HCT116 (cell line): ENCODE data around the gene FAM47A. TPM values are rescaled to one million over a fixed set of nuclear protein-coding genes. Genes with fewer than 3 reads are reported as not detected.

Source experiments
- ATAC-seq: fragments of 200-7000 bp; cut with Tn5 transposase; 2 replicates; pipeline ENCODE4 v1.9.1; 2020; ENCODE audit warnings: mild to moderate bottlenecking, moderate library complexity
- BruUV-seq: library from RNA; stranded (reverse); fragments of 400-500 nt; replicated peaks from 2 replicates; lab custom pipeline; 2021; lab: Mats Ljungman, UMichigan
- CTCF ChIA-PET: fragments of 300-600 bp; sonication (Branson Sonifier 250); formaldehyde crosslinking; loops from one replicate; lab custom pipeline; 2021; ENCODE audit warnings: antibody characterized with exemption; lab: Charles Lee
- POLR2A ChIA-PET: fragments of 300-600, 350-600 bp; sonication (Branson Sonifier 250); formaldehyde crosslinking; loops from one replicate; lab custom pipeline; 2021; ENCODE audit warnings: antibody characterized with exemption; lab: Charles Lee
- RAD21 ChIA-PET, 2 experiments: fragments of 300-600 bp; sonication (Branson Sonifier 250); formaldehyde crosslinking; loops; one replicate each; lab custom pipeline; 2023; ENCODE audit warnings: low total read pairs in 2 of 2; ENCODE audit not compliant: uncharacterized antibody in 2 of 2, unreplicated experiment in 2 of 2, low non-redundant PET in 1 of 2; lab: Charles Lee
- DNase-seq: peaks from one replicate; pipeline ENCODE4 v3.0.0-alpha.2; 2010; ENCODE audit warnings: low read depth, low spot score
- H2AFZ ChIP-seq: fragments of 200-600 bp; shearing (Covaris generic), sonication (generic); 2 replicates; pipeline ENCODE4 v1.6.1; 2017; ENCODE audit warnings: low read depth, mixed run types, mixed read lengths, antibody characterized with exemption, low read length; ENCODE audit not compliant: poor library complexity, severe bottlenecking
- H3K27ac ChIP-seq: 2 replicates; pipeline ENCODE4 v1.5.1; 2012; ENCODE audit warnings: low read depth, low read length
- H3K27me3 ChIP-seq: fragments of 200-600 bp; sonication (generic); 2 replicates; pipeline ENCODE4 v1.6.1; 2016; ENCODE audit warnings: mixed run types, low read length, mixed read lengths; ENCODE audit not compliant: insufficient read depth
- H3K36me3 ChIP-seq, 2 experiments: fragments of 200-500 bp in 1 of 2; fragments of 200-600 bp in 1 of 2; sonication (Bioruptor generic) in 1 of 2; sonication (generic) in 1 of 2; 2 replicates each; pipeline versions ENCODE4 v1.5.1 to v1.6.1; 2014 to 2016; ENCODE audit warnings: low read length in 2 of 2, inconsistent platforms in 1 of 2, mixed read lengths in 1 of 2, mixed run types in 1 of 2; ENCODE audit not compliant: insufficient read depth in 2 of 2, control insufficient read depth in 1 of 2
- H3K4me1 ChIP-seq, 2 experiments: fragments of 200-600 bp in 1 of 2; sonication (generic) in 1 of 2; 2 replicates each; pipeline versions ENCODE4 v1.5.1 to v1.6.1; 2012 to 2017; ENCODE audit warnings: low read length in 2 of 2, inconsistent platforms in 1 of 2, mild to moderate bottlenecking in 1 of 2, mixed read lengths in 1 of 2, mixed run types in 1 of 2, moderate library complexity in 1 of 2; ENCODE audit not compliant: insufficient read depth in 2 of 2, control insufficient read depth in 1 of 2
- H3K4me2 ChIP-seq: fragments of 200-600 bp; sonication (generic); 2 replicates; pipeline ENCODE4 v1.6.1; 2017; ENCODE audit warnings: mixed run types, low read length, mixed read lengths
- H3K4me3 ChIP-seq, 2 experiments: fragments of 200-600 bp in 1 of 2; sonication (generic) in 1 of 2; replicated peaks in 1 of 2; 2 replicates each; pipeline ENCODE4 v1.5.1; 2011 to 2016; ENCODE audit warnings: low read length in 2 of 2, control low read depth in 1 of 2, low read depth in 1 of 2, mild to moderate bottlenecking in 1 of 2, mixed read lengths in 1 of 2, mixed run types in 1 of 2
- H3K79me2 ChIP-seq: fragments of 200-600 bp; sonication (generic); 2 replicates; pipeline ENCODE4 v1.6.1; 2017; ENCODE audit warnings: mild to moderate bottlenecking, mixed run types, low read length, moderate library complexity, mixed read lengths; ENCODE audit not compliant: insufficient read depth
- H3K9ac ChIP-seq: fragments of 200-600 bp; sonication (generic); 2 replicates; pipeline ENCODE4 v1.6.1; 2016; ENCODE audit warnings: low read length, mixed read lengths
- H3K9me2 ChIP-seq: fragments of 200-600 bp; sonication (generic), shearing (Covaris generic); 2 replicates; pipeline ENCODE4 v1.6.1; 2017; ENCODE audit warnings: mixed run types, mild to moderate bottlenecking, moderate library complexity; ENCODE audit not compliant: insufficient read depth
- H3K9me3 ChIP-seq, 2 experiments: fragments of 200-500 bp in 1 of 2; fragments of 200-600 bp in 1 of 2; sonication (Bioruptor generic) in 1 of 2; sonication (generic) in 1 of 2; 2 replicates each; pipeline ENCODE4 v1.6.1; 2014 to 2017; ENCODE audit warnings: low read length in 2 of 2, mixed read lengths in 2 of 2, inconsistent platforms in 1 of 2, low read depth in 1 of 2, mild to moderate bottlenecking in 1 of 2, mixed run types in 1 of 2, moderate library complexity in 1 of 2; ENCODE audit not compliant: control insufficient read depth in 1 of 2, insufficient read depth in 1 of 2
- H4K20me1 ChIP-seq: fragments of 200-600 bp; sonication (generic), shearing (Covaris generic); 2 replicates; pipeline ENCODE4 v1.6.1; 2017; ENCODE audit warnings: mixed run types, mild to moderate bottlenecking, moderate library complexity; ENCODE audit not compliant: insufficient read depth
- CBX3 ChIP-seq: IDR thresholded peaks from 2 replicates; pipeline ENCODE4 v1.6.1; 2012; ENCODE audit warnings: low read depth
- CEBPB ChIP-seq: IDR thresholded peaks from 2 replicates; pipeline ENCODE4 v1.6.1; 2012; ENCODE audit warnings: low read depth
- EGR1 ChIP-seq: IDR thresholded peaks from 2 replicates; pipeline ENCODE4 v1.6.1; 2012; ENCODE audit warnings: low read depth
- EZH2 ChIP-seq: fragments of 200-600 bp; sonication (generic); IDR thresholded peaks from 2 replicates; pipeline ENCODE4 v1.6.1; 2017; ENCODE audit warnings: antibody characterized with exemption, mixed run types
- FOSL1 ChIP-seq: IDR thresholded peaks from 2 replicates; pipeline ENCODE4 v1.6.1; 2012; ENCODE audit warnings: low read depth
- JUND ChIP-seq: IDR thresholded peaks from 2 replicates; pipeline ENCODE4 v1.6.1; 2012
- POLR2A ChIP-seq: IDR thresholded peaks from 2 replicates; pipeline ENCODE4 v1.7.0; 2011; ENCODE audit warnings: borderline replicate concordance; ENCODE audit not compliant: insufficient read depth, insufficient read length; ENCODE audit errors: extremely low read depth
- POLR2AphosphoS5 ChIP-seq: IDR thresholded peaks from 2 replicates; pipeline ENCODE4 v1.6.1; 2011; ENCODE audit warnings: mild to moderate bottlenecking, low read depth, low read length, moderate library complexity
- RAD21 ChIP-seq: IDR thresholded peaks from 2 replicates; pipeline ENCODE4 v1.6.1; 2012; ENCODE audit warnings: low read depth, mild to moderate bottlenecking
- SIN3A ChIP-seq: IDR thresholded peaks from 2 replicates; pipeline ENCODE4 v1.6.1; 2012; ENCODE audit warnings: low read depth
- TCF7L2 ChIP-seq: IDR thresholded peaks from 2 replicates; pipeline ENCODE4 v1.7.0; 2011; ENCODE audit warnings: borderline replicate concordance, inconsistent platforms; ENCODE audit not compliant: insufficient read depth, insufficient read length; ENCODE audit errors: extremely low read depth
- YY1 ChIP-seq: IDR thresholded peaks from 2 replicates; pipeline ENCODE4 v1.6.1; 2011; ENCODE audit warnings: low read length, low read depth, moderate library complexity, mild to moderate bottlenecking; ENCODE audit not compliant: insufficient replicate concordance; ENCODE audit errors: extremely low read depth
- ZFX ChIP-seq: fragments of 450-650 bp; IDR thresholded peaks from 2 replicates; pipeline ENCODE4 v1.6.1; 2017
- ZNF274 ChIP-seq: fragments of 200-500 bp; sonication (Bioruptor generic); IDR thresholded peaks from 2 replicates; pipeline ENCODE4 v1.6.1; 2014; ENCODE audit warnings: mild to moderate bottlenecking, low read depth, low read length, inconsistent platforms
- intact Hi-C: fragments of 100-400 bp; cut with micrococcal nuclease; formaldehyde crosslinking; loops from 2 replicates; pipeline ENCODE4 v1.10.0; 2022
- total RNA-seq: library from RNA; stranded (reverse); gene quantifications from one replicate; pipeline ENCODE4 v1.2.1, GENCODE V29; 2021; ENCODE audit not compliant: unreplicated experiment
- TF ChIP-seq, protein P1 (sequence below): IDR thresholded peaks from 2 replicates; pipeline ENCODE4 v1.6.1; 2012
- TF ChIP-seq, protein P2 (sequence below), 3 experiments: fragments of 200-600 bp in 1 of 3; sonication (generic) in 1 of 3; IDR thresholded peaks in 2 of 3; conservative IDR thresholded peaks in 1 of 3; 2 replicates each; pipeline ENCODE4 v1.5.1; 2012 to 2017; ENCODE audit warnings: low read depth in 2 of 3, low read length in 2 of 3, antibody characterized with exemption in 1 of 3, borderline replicate concordance in 1 of 3, control low read depth in 1 of 3, mild to moderate bottlenecking in 1 of 3, mixed read lengths in 1 of 3, mixed run types in 1 of 3, moderate library complexity in 1 of 3; ENCODE audit not compliant: insufficient read depth in 1 of 3
- TF ChIP-seq, protein P3 (sequence below): IDR thresholded peaks from 2 replicates; pipeline ENCODE4 v1.6.1; 2011; ENCODE audit warnings: mild to moderate bottlenecking, low read length, moderate library complexity; ENCODE audit not compliant: insufficient replicate concordance; ENCODE audit errors: extremely low read depth
- TF ChIP-seq, protein P4 (sequence below): IDR thresholded peaks from 2 replicates; pipeline ENCODE4 v1.6.1; 2012
- TF ChIP-seq, protein P5 (sequence below): IDR thresholded peaks from 2 replicates; pipeline ENCODE4 v1.6.1; 2012; ENCODE audit warnings: low read depth

FAM47A gene
- total RNA-seq, 1 experiment from 2014 or later, result not detected

DNA sequence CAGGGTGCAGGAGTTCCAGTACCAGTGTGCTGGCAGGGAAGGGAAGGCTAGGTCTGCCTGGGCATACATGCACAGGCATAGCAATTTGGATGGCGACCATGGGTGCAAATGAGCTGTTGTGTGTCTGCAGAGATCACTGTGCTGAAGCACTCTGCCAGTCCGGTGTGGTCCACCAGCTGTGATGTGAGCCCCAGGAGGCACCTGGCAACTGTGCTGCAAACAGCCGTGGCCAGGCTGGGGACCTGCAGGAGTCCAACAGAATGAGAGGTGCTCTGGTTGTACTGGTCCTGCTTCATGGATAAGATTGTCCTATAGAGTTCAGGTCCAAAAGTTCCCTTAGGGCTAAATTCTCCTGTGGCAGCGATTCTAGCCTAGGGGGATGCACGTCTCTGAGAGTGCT, 6.1 kb downstream of the FAM47A start (continued):
- TF ChIP-seq ZFX (no peak), EZH2 (no peak), POLR2A (no peak), RAD21 (no peak), FOSL1 (no peak), YY1 (no peak), EGR1 (no peak)
- TF ChIP-seq, protein P1, sequence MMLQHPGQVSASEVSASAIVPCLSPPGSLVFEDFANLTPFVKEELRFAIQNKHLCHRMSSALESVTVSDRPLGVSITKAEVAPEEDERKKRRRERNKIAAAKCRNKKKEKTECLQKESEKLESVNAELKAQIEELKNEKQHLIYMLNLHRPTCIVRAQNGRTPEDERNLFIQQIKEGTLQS, result no peak
- TF ChIP-seq, all 23 proteins: peak for 0

DNA sequence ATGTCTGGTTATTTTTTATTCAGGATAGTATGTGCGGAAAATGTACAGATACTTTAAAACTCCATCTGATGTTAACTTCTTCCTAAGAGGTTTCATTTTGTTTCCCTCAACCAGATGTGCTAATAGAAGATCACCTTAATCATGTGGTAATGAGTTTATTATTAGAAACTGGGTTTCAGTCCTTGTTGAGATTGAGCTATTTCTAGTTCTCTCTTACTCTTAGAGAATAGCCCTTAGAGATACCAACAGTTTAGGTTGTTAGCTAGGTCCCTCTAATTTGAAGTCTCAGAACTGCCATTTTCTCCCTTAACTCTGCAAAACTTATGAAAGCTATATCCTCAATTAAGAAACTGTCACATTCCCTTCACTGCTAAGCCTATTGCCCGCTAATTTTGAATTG, 13.0 kb downstream of the FAM47A start:
- H3K9me2 ChIP-seq, result no peaks in the 10 kb centered on the region
- TF ChIP-seq POLR2AphosphoS5 (no peak), RAD21 (no peak), CBX3 (no peak), SIN3A (no peak), CEBPB (no peak), TCF7L2 (no peak), EZH2 (no peak), ZFX (no peak), ZNF274 (no peak), JUND (no peak)
- TF ChIP-seq, protein P1, result no peak
- TF ChIP-seq, protein P2, sequence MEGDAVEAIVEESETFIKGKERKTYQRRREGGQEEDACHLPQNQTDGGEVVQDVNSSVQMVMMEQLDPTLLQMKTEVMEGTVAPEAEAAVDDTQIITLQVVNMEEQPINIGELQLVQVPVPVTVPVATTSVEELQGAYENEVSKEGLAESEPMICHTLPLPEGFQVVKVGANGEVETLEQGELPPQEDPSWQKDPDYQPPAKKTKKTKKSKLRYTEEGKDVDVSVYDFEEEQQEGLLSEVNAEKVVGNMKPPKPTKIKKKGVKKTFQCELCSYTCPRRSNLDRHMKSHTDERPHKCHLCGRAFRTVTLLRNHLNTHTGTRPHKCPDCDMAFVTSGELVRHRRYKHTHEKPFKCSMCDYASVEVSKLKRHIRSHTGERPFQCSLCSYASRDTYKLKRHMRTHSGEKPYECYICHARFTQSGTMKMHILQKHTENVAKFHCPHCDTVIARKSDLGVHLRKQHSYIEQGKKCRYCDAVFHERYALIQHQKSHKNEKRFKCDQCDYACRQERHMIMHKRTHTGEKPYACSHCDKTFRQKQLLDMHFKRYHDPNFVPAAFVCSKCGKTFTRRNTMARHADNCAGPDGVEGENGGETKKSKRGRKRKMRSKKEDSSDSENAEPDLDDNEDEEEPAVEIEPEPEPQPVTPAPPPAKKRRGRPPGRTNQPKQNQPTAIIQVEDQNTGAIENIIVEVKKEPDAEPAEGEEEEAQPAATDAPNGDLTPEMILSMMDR (IDR thresholded peaks at IDR 0.05 in 2 of 3, conservative IDR thresholded peaks at IDR 0.05 in 1 of 3; ENCODE audit: borderline replicate concordance in 1 of 3, insufficient read depth in 1 of 3, low read depth in 2 of 3, low read length in 2 of 3), result no peak
- TF ChIP-seq, protein P3, sequence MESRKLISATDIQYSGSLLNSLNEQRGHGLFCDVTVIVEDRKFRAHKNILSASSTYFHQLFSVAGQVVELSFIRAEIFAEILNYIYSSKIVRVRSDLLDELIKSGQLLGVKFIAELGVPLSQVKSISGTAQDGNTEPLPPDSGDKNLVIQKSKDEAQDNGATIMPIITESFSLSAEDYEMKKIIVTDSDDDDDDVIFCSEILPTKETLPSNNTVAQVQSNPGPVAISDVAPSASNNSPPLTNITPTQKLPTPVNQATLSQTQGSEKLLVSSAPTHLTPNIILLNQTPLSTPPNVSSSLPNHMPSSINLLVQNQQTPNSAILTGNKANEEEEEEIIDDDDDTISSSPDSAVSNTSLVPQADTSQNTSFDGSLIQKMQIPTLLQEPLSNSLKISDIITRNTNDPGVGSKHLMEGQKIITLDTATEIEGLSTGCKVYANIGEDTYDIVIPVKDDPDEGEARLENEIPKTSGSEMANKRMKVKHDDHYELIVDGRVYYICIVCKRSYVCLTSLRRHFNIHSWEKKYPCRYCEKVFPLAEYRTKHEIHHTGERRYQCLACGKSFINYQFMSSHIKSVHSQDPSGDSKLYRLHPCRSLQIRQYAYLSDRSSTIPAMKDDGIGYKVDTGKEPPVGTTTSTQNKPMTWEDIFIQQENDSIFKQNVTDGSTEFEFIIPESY, result no peak
- TF ChIP-seq, protein P4, sequence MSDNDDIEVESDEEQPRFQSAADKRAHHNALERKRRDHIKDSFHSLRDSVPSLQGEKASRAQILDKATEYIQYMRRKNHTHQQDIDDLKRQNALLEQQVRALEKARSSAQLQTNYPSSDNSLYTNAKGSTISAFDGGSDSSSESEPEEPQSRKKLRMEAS, result no peak
- TF ChIP-seq, protein P5, sequence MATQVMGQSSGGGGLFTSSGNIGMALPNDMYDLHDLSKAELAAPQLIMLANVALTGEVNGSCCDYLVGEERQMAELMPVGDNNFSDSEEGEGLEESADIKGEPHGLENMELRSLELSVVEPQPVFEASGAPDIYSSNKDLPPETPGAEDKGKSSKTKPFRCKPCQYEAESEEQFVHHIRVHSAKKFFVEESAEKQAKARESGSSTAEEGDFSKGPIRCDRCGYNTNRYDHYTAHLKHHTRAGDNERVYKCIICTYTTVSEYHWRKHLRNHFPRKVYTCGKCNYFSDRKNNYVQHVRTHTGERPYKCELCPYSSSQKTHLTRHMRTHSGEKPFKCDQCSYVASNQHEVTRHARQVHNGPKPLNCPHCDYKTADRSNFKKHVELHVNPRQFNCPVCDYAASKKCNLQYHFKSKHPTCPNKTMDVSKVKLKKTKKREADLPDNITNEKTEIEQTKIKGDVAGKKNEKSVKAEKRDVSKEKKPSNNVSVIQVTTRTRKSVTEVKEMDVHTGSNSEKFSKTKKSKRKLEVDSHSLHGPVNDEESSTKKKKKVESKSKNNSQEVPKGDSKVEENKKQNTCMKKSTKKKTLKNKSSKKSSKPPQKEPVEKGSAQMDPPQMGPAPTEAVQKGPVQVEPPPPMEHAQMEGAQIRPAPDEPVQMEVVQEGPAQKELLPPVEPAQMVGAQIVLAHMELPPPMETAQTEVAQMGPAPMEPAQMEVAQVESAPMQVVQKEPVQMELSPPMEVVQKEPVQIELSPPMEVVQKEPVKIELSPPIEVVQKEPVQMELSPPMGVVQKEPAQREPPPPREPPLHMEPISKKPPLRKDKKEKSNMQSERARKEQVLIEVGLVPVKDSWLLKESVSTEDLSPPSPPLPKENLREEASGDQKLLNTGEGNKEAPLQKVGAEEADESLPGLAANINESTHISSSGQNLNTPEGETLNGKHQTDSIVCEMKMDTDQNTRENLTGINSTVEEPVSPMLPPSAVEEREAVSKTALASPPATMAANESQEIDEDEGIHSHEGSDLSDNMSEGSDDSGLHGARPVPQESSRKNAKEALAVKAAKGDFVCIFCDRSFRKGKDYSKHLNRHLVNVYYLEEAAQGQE, result no peak

More for the DNA sequence above, 13.0 kb downstream of the FAM47A start:
- no peaks in the 10 kb centered on the region for H4K20me1 ChIP-seq
- intact Hi-C loops, result no loop called here
- BruUV-seq, result no TSS peak
- no peak overlapping the region for H3K27ac ChIP-seq
- no peaks in the 10 kb centered on the region for H3K9me3 ChIP-seq
- ChIA-PET POLR2A (no interaction called here), RAD21 (no interaction called here), CTCF (no interaction called here)
- no peak overlapping the region for H3K4me3 ChIP-seq
- H3K4me2 ChIP-seq, result no peak overlapping the region
- no peaks in the 10 kb centered on the region for H3K36me3 ChIP-seq
- no peak for DNase-seq
- H2AFZ ChIP-seq, result no peak overlapping the region
- H3K79me2 ChIP-seq, result no peaks in the 10 kb centered on the region
- H3K27me3 ChIP-seq, result no peaks in the 10 kb centered on the region
- H3K4me1 ChIP-seq, result no peaks in the 10 kb centered on the region
- no peak overlapping the region for H3K9ac ChIP-seq
- ATAC-seq, result no peak
